ENCODE results near the gene RNFT1.
"Not testable (repeated sequence)": the region's sequence is repeated elsewhere in the genome, so short reads cannot be mapped to it uniquely, and the experiment has no call there.

DNA sequence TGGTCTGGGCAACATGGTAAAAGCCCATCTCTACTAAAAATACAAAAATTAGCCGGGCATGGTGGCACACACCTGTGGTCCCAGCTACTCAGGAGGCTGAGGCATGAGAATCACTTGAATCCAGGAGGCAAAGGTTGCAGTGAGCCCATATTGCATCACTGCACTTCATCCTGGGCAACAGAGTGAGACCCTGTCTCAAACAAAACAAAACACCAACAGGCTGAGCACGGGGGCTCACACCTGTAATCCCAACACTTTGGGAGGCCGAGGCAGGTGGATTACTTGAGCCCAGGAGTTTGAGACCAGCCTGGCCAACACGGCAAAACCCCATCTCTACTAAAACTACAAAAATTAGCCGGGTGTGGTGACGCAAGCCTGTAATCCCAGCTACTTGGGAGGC is 10.6 kb upstream of the RNFT1 start:
- TF ChIP-seq, protein P1, sequence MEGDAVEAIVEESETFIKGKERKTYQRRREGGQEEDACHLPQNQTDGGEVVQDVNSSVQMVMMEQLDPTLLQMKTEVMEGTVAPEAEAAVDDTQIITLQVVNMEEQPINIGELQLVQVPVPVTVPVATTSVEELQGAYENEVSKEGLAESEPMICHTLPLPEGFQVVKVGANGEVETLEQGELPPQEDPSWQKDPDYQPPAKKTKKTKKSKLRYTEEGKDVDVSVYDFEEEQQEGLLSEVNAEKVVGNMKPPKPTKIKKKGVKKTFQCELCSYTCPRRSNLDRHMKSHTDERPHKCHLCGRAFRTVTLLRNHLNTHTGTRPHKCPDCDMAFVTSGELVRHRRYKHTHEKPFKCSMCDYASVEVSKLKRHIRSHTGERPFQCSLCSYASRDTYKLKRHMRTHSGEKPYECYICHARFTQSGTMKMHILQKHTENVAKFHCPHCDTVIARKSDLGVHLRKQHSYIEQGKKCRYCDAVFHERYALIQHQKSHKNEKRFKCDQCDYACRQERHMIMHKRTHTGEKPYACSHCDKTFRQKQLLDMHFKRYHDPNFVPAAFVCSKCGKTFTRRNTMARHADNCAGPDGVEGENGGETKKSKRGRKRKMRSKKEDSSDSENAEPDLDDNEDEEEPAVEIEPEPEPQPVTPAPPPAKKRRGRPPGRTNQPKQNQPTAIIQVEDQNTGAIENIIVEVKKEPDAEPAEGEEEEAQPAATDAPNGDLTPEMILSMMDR (conservative IDR thresholded peaks at IDR 0.05; ENCODE audit: low read length) = not testable (repeated sequence)
- TF ChIP-seq EZH2phosphoT487 (IDR thresholded peaks at IDR 0.05; ENCODE audit: borderline replicate concordance, low read depth, low read length) = not testable (repeated sequence)
